ENCODE data around the gene GPR142. TPM values are rescaled to one million over a fixed set of nuclear protein-coding genes. Genes with fewer than 3 reads are reported as not detected.
A peak's percentile ranks its signal among the peaks of the same experiment; 100 is the strongest.

GPR142 gene
- total RNA-seq = under 1 TPM; 0.22 to 0.59 TPM
- polyA plus RNA-seq (ENCODE audit: insufficient read length in 2 of 2) = under 1 TPM; 0.43 to 0.86 TPM
- long read RNA-seq, donor 1 = 0 reads
- long read RNA-seq, donor 2 = 0 reads
- long read RNA-seq, donor 3 = 0 reads
- long read RNA-seq, donor 4 = 0 reads

- WGBS (ENCODE audit: insufficient coverage) = 88% methylated on average over 4 of the region's 5 CpGs
- Histone ChIP-seq H3K36me3 (ENCODE audit: control insufficient read depth, insufficient read depth, low read length) (no peaks in the 10 kb centered on the region), H3K4me1 (ENCODE audit: control insufficient read depth, insufficient read depth, low read length) (peaks cover 30% of the 10 kb centered on the region), H3K27me3 (ENCODE audit: control insufficient read depth, insufficient read depth, low read length) (no peaks in the 10 kb centered on the region), H3K27ac (ENCODE audit: low read depth, low read length) (no peak within 1 kb of the TSS), H3K4me3 (ENCODE audit: low read depth, low read length) (no peak within 1 kb of the TSS), H3K9me3 (ENCODE audit: control insufficient read depth, insufficient read depth, low read length) (no peaks in the 10 kb centered on the region)
- no peak for DNase-seq (ENCODE audit: low read depth in 4 of 6, low spot score in 6 of 6)
Observed at GRCh38 chr17:74367206-74367605, at the start of gene GPR142. GPR142 (plus strand) TSS chr17:74367506; CDS start chr17:74369541, 2,035 bp downstream.

GRCh38 chr17:74318391-74318790 is 48.9 kb upstream of the GPR142 start:
- H3K9me3 ChIP-seq (ENCODE audit: control insufficient read depth, insufficient read depth, low read length) = no peaks in the 10 kb centered on the region
- peaks cover 2% of the 10 kb centered on the region for H3K27me3 ChIP-seq (ENCODE audit: control insufficient read depth, insufficient read depth, low read length)
- no peak for DNase-seq (ENCODE audit: low read depth in 4 of 6, low spot score in 6 of 6)
- H3K4me3 ChIP-seq (ENCODE audit: low read depth, low read length) = no peak overlapping the region
- H3K4me1 ChIP-seq (ENCODE audit: control insufficient read depth, insufficient read depth, low read length) = no peaks in the 10 kb centered on the region
- H3K36me3 ChIP-seq (ENCODE audit: control insufficient read depth, insufficient read depth, low read length) = peaks cover 4% of the 10 kb centered on the region
- 89% methylated on average over 10 of the region's 10 CpGs for WGBS (ENCODE audit: insufficient coverage)
- no peak overlapping the region for H3K27ac ChIP-seq (ENCODE audit: low read depth, low read length)

GRCh38 chr17:74324521-74324920 is 42.8 kb upstream of the GPR142 start:
- no peaks in the 10 kb centered on the region for H3K36me3 ChIP-seq (ENCODE audit: control insufficient read depth, insufficient read depth, low read length)
- H3K9me3 ChIP-seq (ENCODE audit: control insufficient read depth, insufficient read depth, low read length) = peaks cover 2% of the 10 kb centered on the region
- WGBS (ENCODE audit: insufficient coverage) = 100% methylated on average over 1 of the region's 6 CpGs
- peaks cover 14% of the 10 kb centered on the region for H3K27me3 ChIP-seq (ENCODE audit: control insufficient read depth, insufficient read depth, low read length)
- H3K4me1 ChIP-seq (ENCODE audit: control insufficient read depth, insufficient read depth, low read length) = peaks cover 19% of the 10 kb centered on the region
- no peak for DNase-seq (ENCODE audit: low read depth in 4 of 6, low spot score in 6 of 6)
- H3K27ac ChIP-seq (ENCODE audit: low read depth, low read length) = no peak overlapping the region
- no peak overlapping the region for H3K4me3 ChIP-seq (ENCODE audit: low read depth, low read length)

- Histone ChIP-seq H3K4me1 (ENCODE audit: control insufficient read depth, insufficient read depth, low read length) (peaks cover 21% of the 10 kb centered on the region), H3K27ac (ENCODE audit: low read depth, low read length) (no peak overlapping the region), H3K27me3 (ENCODE audit: control insufficient read depth, insufficient read depth, low read length) (peaks cover 14% of the 10 kb centered on the region), H3K36me3 (ENCODE audit: control insufficient read depth, insufficient read depth, low read length) (no peaks in the 10 kb centered on the region), H3K4me3 (ENCODE audit: low read depth, low read length) (no peak overlapping the region), H3K9me3 (ENCODE audit: control insufficient read depth, insufficient read depth, low read length) (peaks cover 2% of the 10 kb centered on the region)
- DNase-seq (ENCODE audit: low read depth in 4 of 6, low spot score in 6 of 6) = peak in 1 of 6 donors; percentile 27
- 39% methylated on average over 11 of the region's 11 CpGs for WGBS (ENCODE audit: insufficient coverage)
Observed at GRCh38 chr17:74325376-74325742, 41.9 kb upstream of the GPR142 start.

GRCh38 chr17:74325743-74326379 is 41.4 kb upstream of the GPR142 start, which contains the start of gene KIF19:
KIF19 (plus strand) TSS chr17:74326226; CDS start chr17:74326350, 124 bp downstream.
- Histone ChIP-seq H3K4me3 (ENCODE audit: low read depth, low read length) (peak within 1 kb of the TSS; percentile 24), H3K27me3 (ENCODE audit: control insufficient read depth, insufficient read depth, low read length) (peaks cover 14% of the 10 kb centered on the region), H3K36me3 (ENCODE audit: control insufficient read depth, insufficient read depth, low read length) (no peaks in the 10 kb centered on the region), H3K27ac (ENCODE audit: low read depth, low read length) (no peak within 1 kb of the TSS), H3K9me3 (ENCODE audit: control insufficient read depth, insufficient read depth, low read length) (peaks cover 2% of the 10 kb centered on the region), H3K4me1 (ENCODE audit: control insufficient read depth, insufficient read depth, low read length) (peaks cover 26% of the 10 kb centered on the region)
- 2% methylated on average over 73 of the region's 73 CpGs for WGBS (ENCODE audit: insufficient coverage)
- peak in 2 of 6 donors; percentile 52 to 60 for DNase-seq (ENCODE audit: low read depth in 4 of 6, low spot score in 6 of 6)

GRCh38 chr17:74326506-74326905 is 40.8 kb upstream of the GPR142 start:
- WGBS (ENCODE audit: insufficient coverage) = 33% methylated on average over 9 of the region's 10 CpGs
- Histone ChIP-seq H3K27ac (ENCODE audit: low read depth, low read length) (no peak overlapping the region), H3K4me3 (ENCODE audit: low read depth, low read length) (peak overlapping the region; percentile 24), H3K4me1 (ENCODE audit: control insufficient read depth, insufficient read depth, low read length) (peaks cover 26% of the 10 kb centered on the region), H3K27me3 (ENCODE audit: control insufficient read depth, insufficient read depth, low read length) (peaks cover 14% of the 10 kb centered on the region), H3K9me3 (ENCODE audit: control insufficient read depth, insufficient read depth, low read length) (peaks cover 2% of the 10 kb centered on the region), H3K36me3 (ENCODE audit: control insufficient read depth, insufficient read depth, low read length) (no peaks in the 10 kb centered on the region)
- DNase-seq (ENCODE audit: low read depth in 4 of 6, low spot score in 6 of 6) = no peak

GRCh38 chr17:74328487-74328886 is 38.8 kb upstream of the GPR142 start:
- H3K4me1 ChIP-seq (ENCODE audit: control insufficient read depth, insufficient read depth, low read length) = peaks cover 26% of the 10 kb centered on the region
- no peak overlapping the region for H3K4me3 ChIP-seq (ENCODE audit: low read depth, low read length)
- DNase-seq (ENCODE audit: low read depth in 4 of 6, low spot score in 6 of 6) = no peak
- H3K27me3 ChIP-seq (ENCODE audit: control insufficient read depth, insufficient read depth, low read length) = peaks cover 12% of the 10 kb centered on the region
- H3K9me3 ChIP-seq (ENCODE audit: control insufficient read depth, insufficient read depth, low read length) = peaks cover 2% of the 10 kb centered on the region
- 100% methylated on average over 3 of the region's 3 CpGs for WGBS (ENCODE audit: insufficient coverage)
- H3K27ac ChIP-seq (ENCODE audit: low read depth, low read length) = no peak overlapping the region
- no peaks in the 10 kb centered on the region for H3K36me3 ChIP-seq (ENCODE audit: control insufficient read depth, insufficient read depth, low read length)

GRCh38 chr17:74329378-74329777 is 37.9 kb upstream of the GPR142 start:
- no peak for DNase-seq (ENCODE audit: low read depth in 4 of 6, low spot score in 6 of 6)
- 91% methylated on average over 3 of the region's 3 CpGs for WGBS (ENCODE audit: insufficient coverage)
- no peak overlapping the region for H3K4me3 ChIP-seq (ENCODE audit: low read depth, low read length)
- no peak overlapping the region for H3K27ac ChIP-seq (ENCODE audit: low read depth, low read length)
- peaks cover 12% of the 10 kb centered on the region for H3K27me3 ChIP-seq (ENCODE audit: control insufficient read depth, insufficient read depth, low read length)
- H3K36me3 ChIP-seq (ENCODE audit: control insufficient read depth, insufficient read depth, low read length) = no peaks in the 10 kb centered on the region
- peaks cover 2% of the 10 kb centered on the region for H3K9me3 ChIP-seq (ENCODE audit: control insufficient read depth, insufficient read depth, low read length)
- peaks cover 26% of the 10 kb centered on the region for H3K4me1 ChIP-seq (ENCODE audit: control insufficient read depth, insufficient read depth, low read length)

- peak in 1 of 6 donors; percentile 16 for DNase-seq (ENCODE audit: low read depth in 4 of 6, low spot score in 6 of 6)
- no peak overlapping the region for H3K27ac ChIP-seq (ENCODE audit: low read depth, low read length)
- peaks cover 12% of the 10 kb centered on the region for H3K27me3 ChIP-seq (ENCODE audit: control insufficient read depth, insufficient read depth, low read length)
- peaks cover 2% of the 10 kb centered on the region for H3K9me3 ChIP-seq (ENCODE audit: control insufficient read depth, insufficient read depth, low read length)
- WGBS (ENCODE audit: insufficient coverage) = 39% methylated on average over 6 of the region's 8 CpGs
- H3K4me3 ChIP-seq (ENCODE audit: low read depth, low read length) = no peak overlapping the region
- H3K36me3 ChIP-seq (ENCODE audit: control insufficient read depth, insufficient read depth, low read length) = no peaks in the 10 kb centered on the region
- peaks cover 23% of the 10 kb centered on the region for H3K4me1 ChIP-seq (ENCODE audit: control insufficient read depth, insufficient read depth, low read length)
Observed at GRCh38 chr17:74330446-74330845, 36.9 kb upstream of the GPR142 start.

Measured in spinal cord (tissue), 10 donors.